NCI-H446 treated with DMSO at 0.1 percent for 48 hours (cell line): ENCODE measurements around the gene ERICH6.
A peak's percentile ranks its signal among the peaks of the same experiment; 100 is the strongest.

Experiments used
- DNase-seq: peaks from one replicate; lab custom pipeline; 2025; lab: John Stamatoyannopoulos, UW

The ERICH6 gene

GRCh38 chr3:150736903-150737832, 33.4 kb upstream of the ERICH6 start:
- DNase-seq = no peak

GRCh38 chr3:150736316-150736719, 32.6 kb upstream of the ERICH6 start:
- DNase-seq = no peak

GRCh38 chr3:150734795-150735119, 31.0 kb upstream of the ERICH6 start:
- DNase-seq = no peak

GRCh38 chr3:150733936-150734794, 30.4 kb upstream of the ERICH6 start:
- DNase-seq = no peak

GRCh38 chr3:150733373-150733935, 29.7 kb upstream of the ERICH6 start:
- DNase-seq = no peak

- no peak for DNase-seq
These were observed 26.1 kb upstream of the ERICH6 start for GRCh38 chr3:150729682-150730360.

GRCh38 chr3:150727653-150728502, 24.2 kb upstream of the ERICH6 start:
- no peak for DNase-seq

GRCh38 chr3:150725548-150725947, 21.8 kb upstream of the ERICH6 start:
- no peak for DNase-seq

- DNase-seq = no peak
These were observed 20.2 kb upstream of the ERICH6 start for GRCh38 chr3:150723946-150724345.

GRCh38 chr3:150722267-150722666, 18.5 kb upstream of the ERICH6 start:
- DNase-seq = no peak

- DNase-seq = peak; percentile 64
These were observed 17.8 kb upstream of the ERICH6 start for GRCh38 chr3:150721285-150722130.

- no peak for DNase-seq
These were observed 16.7 kb upstream of the ERICH6 start for GRCh38 chr3:150720444-150720843.

GRCh38 chr3:150710097-150710496, 6.4 kb upstream of the ERICH6 start:
- DNase-seq = no peak

GRCh38 chr3:150703299-150703755, 393 bp downstream of the ERICH6 start:
- DNase-seq = no peak

- DNase-seq = no peak
These were observed 4.6 kb downstream of the ERICH6 start for GRCh38 chr3:150699068-150699639.

GRCh38 chr3:150697646-150698045, 6.1 kb downstream of the ERICH6 start:
- DNase-seq = no peak

GRCh38 chr3:150691414-150692040, 12.2 kb downstream of the ERICH6 start:
- DNase-seq = no peak

- DNase-seq = no peak
These were observed 16.1 kb downstream of the ERICH6 start for GRCh38 chr3:150687613-150688012.

GRCh38 chr3:150682824-150683223, 20.9 kb downstream of the ERICH6 start:
- DNase-seq = no peak
